ENCODE measurements around the gene CTBS.

CTBS gene

DNA sequence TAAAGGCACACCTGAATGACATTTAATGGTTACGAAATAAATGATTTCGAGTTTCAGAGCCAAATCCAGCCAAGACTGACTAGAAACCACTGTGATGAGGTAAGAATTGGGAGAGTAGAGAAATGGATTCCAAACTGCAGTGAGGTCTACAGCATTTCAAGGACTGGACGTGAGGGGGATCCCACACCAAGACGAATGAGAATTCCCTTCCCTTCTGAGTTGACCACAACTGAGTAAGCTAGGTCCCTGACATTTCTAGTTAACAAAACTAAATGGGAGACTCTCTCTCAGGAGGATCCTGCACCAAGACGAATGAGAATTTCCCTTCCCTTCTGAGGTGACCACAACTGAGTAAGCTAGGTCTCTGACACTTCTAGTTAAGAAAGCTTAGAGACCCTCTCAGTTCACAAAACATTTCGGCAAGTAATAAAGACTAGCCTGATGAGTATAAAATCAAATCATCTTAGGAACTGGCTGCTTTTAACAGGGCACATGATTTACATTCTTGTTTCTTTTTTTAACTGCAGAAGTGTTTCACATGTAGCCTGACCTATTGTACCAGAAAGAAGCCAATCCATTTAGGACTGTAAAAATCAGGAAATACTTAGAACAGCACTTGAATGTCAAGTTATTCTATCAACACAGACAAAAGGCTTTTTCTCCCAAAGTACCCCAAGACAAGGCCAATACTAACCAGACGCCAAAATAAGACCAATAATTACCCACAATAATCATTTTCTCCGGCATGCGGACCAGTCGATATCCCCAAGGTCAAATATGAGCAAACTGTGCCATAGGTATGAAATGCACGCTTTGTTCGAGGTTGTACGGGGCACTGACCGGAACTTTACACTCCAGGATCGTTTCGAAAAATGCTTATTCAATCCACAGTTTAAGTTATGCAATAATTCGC is 69.4 kb downstream of the CTBS start:
- DNase-seq: peak; percentile 12

DNA sequence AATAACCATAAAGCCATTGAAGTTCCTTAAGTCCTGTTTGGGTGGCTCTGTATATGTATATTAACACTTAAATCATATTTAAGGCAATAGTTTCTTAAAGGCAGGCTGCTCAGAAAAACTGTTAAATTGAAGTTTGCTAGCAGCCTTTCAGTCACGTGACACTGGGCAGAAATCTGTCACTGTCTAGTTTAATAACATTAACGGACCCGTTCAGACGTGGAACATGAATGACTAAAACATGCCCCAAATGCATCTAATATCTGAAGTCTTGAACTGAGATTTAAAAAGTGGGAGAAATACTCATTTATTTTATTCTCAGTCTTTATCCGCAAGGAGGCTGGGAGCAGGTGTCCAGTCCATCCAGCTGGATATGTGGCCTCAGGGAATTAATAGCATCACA is 71.3 kb downstream of the CTBS start:
- no peak for DNase-seq
